Caco-2 (cell line): Measurements from ENCODE around the gene EPB41L4A. TPM values are rescaled to one million over a fixed set of nuclear protein-coding genes. Genes with fewer than 3 reads are reported as not detected.

ENCODE experiments used
- BruUV-seq: library from RNA; stranded (reverse); fragments of 400-500 nt; replicated peaks from 2 replicates; lab custom pipeline; 2021; lab: Mats Ljungman, UMichigan
- CTCF ChIA-PET: fragments of 300-600 bp; sonication (Branson Sonifier 250); formaldehyde crosslinking; loops from one replicate; lab custom pipeline; 2022; ENCODE audit warnings: antibody characterized with exemption; lab: Charles Lee
- POLR2A ChIA-PET: fragments of 300-600 bp; sonication (Branson Sonifier 250); formaldehyde crosslinking; loops from one replicate; lab custom pipeline; 2022; ENCODE audit warnings: antibody characterized with exemption; lab: Charles Lee
- DNase-seq, 2 experiments: peaks; one replicate each; pipeline versions ENCODE4 v3.0.0 to v3.0.0-alpha.2; 2020 to 2022
- H3K27me3 ChIP-seq: replicated peaks from 2 replicates; pipeline ENCODE4 v1.6.0; 2011; ENCODE audit warnings: low read length; ENCODE audit not compliant: control insufficient read depth, insufficient read depth
- H3K36me3 ChIP-seq: 2 replicates; pipeline ENCODE4 v1.5.1; 2011; ENCODE audit warnings: low read length; ENCODE audit not compliant: control insufficient read depth, insufficient read depth
- H3K4me1 ChIP-seq: fragments of 250-450 bp; sonication (Bioruptor Pico); 2 replicates; pipeline ENCODE4 v1.5.1; 2020; ENCODE audit warnings: mild to moderate bottlenecking
- H3K4me3 ChIP-seq: 2 replicates; pipeline ENCODE4 v1.5.1; 2011; ENCODE audit warnings: low read depth, mild to moderate bottlenecking, control low read depth, low read length
- H3K9me3 ChIP-seq: fragments of 250-450 bp; sonication (Bioruptor Pico); 2 replicates; pipeline ENCODE4 v1.5.1; 2020; ENCODE audit warnings: mild to moderate bottlenecking, moderate library complexity
- H3K27ac Mint-ChIP-seq: one replicate; pipeline ENCODE4 v1.8.0; 2022; ENCODE audit warnings: mixed read lengths; ENCODE audit not compliant: unreplicated experiment
- H3K27me3 Mint-ChIP-seq: one replicate; pipeline ENCODE4 v1.8.0; 2022; ENCODE audit warnings: mixed read lengths; ENCODE audit not compliant: insufficient read depth, unreplicated experiment
- H3K36me3 Mint-ChIP-seq: one replicate; pipeline ENCODE4 v1.8.0; 2022; ENCODE audit warnings: mild to moderate bottlenecking, mixed read lengths; ENCODE audit not compliant: insufficient read depth, unreplicated experiment
- H3K4me1 Mint-ChIP-seq: one replicate; pipeline ENCODE4 v1.8.0; 2022; ENCODE audit warnings: low read depth, mixed read lengths; ENCODE audit not compliant: unreplicated experiment
- H3K4me3 Mint-ChIP-seq: one replicate; pipeline ENCODE4 v1.8.0; 2022; ENCODE audit warnings: mild to moderate bottlenecking, moderate library complexity, mixed read lengths; ENCODE audit not compliant: unreplicated experiment
- H3K9me3 Mint-ChIP-seq: one replicate; pipeline ENCODE4 v1.8.0; 2022; ENCODE audit warnings: mixed read lengths; ENCODE audit not compliant: unreplicated experiment
- CTCF ChIP-seq, 2 experiments: fragments of 200-600 bp in 1 of 2; IDR thresholded peaks; 1 replicate in 1 of 2; 2 replicates in 1 of 2; pipeline versions ENCODE4 v1.5.1 to v1.8.0; 2011 to 2022; ENCODE audit warnings: antibody characterized with exemption in 1 of 2, control low read depth in 1 of 2, inconsistent platforms in 1 of 2, low read depth in 1 of 2, low read length in 1 of 2, mild to moderate bottlenecking in 1 of 2, moderate library complexity in 1 of 2; ENCODE audit not compliant: insufficient read depth in 1 of 2, severe bottlenecking in 1 of 2, unreplicated experiment in 1 of 2
- intact Hi-C: fragments of 100-400 bp; cut with micrococcal nuclease; formaldehyde crosslinking; loops from one replicate; pipeline ENCODE4 v1.10.0; 2022; ENCODE audit not compliant: unreplicated experiment
- total RNA-seq: library from RNA; stranded (reverse); gene quantifications from 2 replicates; pipeline ENCODE4 v1.2.3, GENCODE V29; 2022

Gene EPB41L4A
- total RNA-seq, 1 experiment from 2014 or later, result 1.4 TPM

GRCh38 chr5:112264666-112265065 lies 154.4 kb downstream of the EPB41L4A start:
- BruUV-seq, result no TSS peak
- H3K27me3 Mint-ChIP-seq, result peaks cover 21% of the 10 kb centered on the region
- no peak for DNase-seq
- Histone ChIP-seq H3K4me1 (no peaks in the 10 kb centered on the region), H3K27me3 (0 out of 2 replicates have a peak, but pooled peaks cover 2% of the 10 kb centered on the region), H3K9me3 (no peaks in the 10 kb centered on the region), H3K4me3 (no peak overlapping the region), H3K36me3 (no peaks in the 10 kb centered on the region)
- ChIA-PET CTCF (no interaction called here), POLR2A (no interaction called here)
- no peak overlapping the region for H3K27ac Mint-ChIP-seq
- no peaks in the 10 kb centered on the region for H3K4me1 Mint-ChIP-seq
- no peak overlapping the region for H3K4me3 Mint-ChIP-seq
- no peaks in the 10 kb centered on the region for H3K36me3 Mint-ChIP-seq
- intact Hi-C loops, result no loop called here
- H3K9me3 Mint-ChIP-seq, result no peaks in the 10 kb centered on the region
- no peak for TF ChIP-seq CTCF (IDR thresholded peaks at IDR 0.05; ENCODE audit: insufficient read depth in 1 of 2, low read depth in 1 of 2, low read length in 1 of 2, severe bottlenecking in 1 of 2, unreplicated experiment in 1 of 2)

- Mint-ChIP-seq H3K4me1 (no peaks in the 10 kb centered on the region), H3K27ac (no peak overlapping the region), H3K4me3 (no peak overlapping the region), H3K27me3 (peaks cover 24% of the 10 kb centered on the region), H3K36me3 (no peaks in the 10 kb centered on the region), H3K9me3 (no peaks in the 10 kb centered on the region)
- Histone ChIP-seq H3K4me3 (no peak overlapping the region), H3K27me3 (0 out of 2 replicates have a peak, but pooled peaks cover 2% of the 10 kb centered on the region), H3K4me1 (no peaks in the 10 kb centered on the region), H3K36me3 (no peaks in the 10 kb centered on the region), H3K9me3 (no peaks in the 10 kb centered on the region)
- DNase-seq, result no peak
- CTCF ChIA-PET, result no interaction called here
- intact Hi-C loops, result no loop called here
- POLR2A ChIA-PET, result no interaction called here
- BruUV-seq, result no TSS peak
- TF ChIP-seq CTCF (IDR thresholded peaks at IDR 0.05; ENCODE audit: insufficient read depth in 1 of 2, low read depth in 1 of 2, low read length in 1 of 2, severe bottlenecking in 1 of 2, unreplicated experiment in 1 of 2), result no peak
Observed at GRCh38 chr5:112264151-112264550, 154.9 kb downstream of the EPB41L4A start.

- Histone ChIP-seq H3K9me3 (no peaks in the 10 kb centered on the region), H3K4me3 (no peak overlapping the region), H3K4me1 (no peaks in the 10 kb centered on the region), H3K36me3 (no peaks in the 10 kb centered on the region), H3K27me3 (0 out of 2 replicates have a peak, but pooled peaks cover 2% of the 10 kb centered on the region)
- H3K9me3 Mint-ChIP-seq, result no peaks in the 10 kb centered on the region
- H3K36me3 Mint-ChIP-seq, result no peaks in the 10 kb centered on the region
- H3K4me1 Mint-ChIP-seq, result no peaks in the 10 kb centered on the region
- peaks cover 23% of the 10 kb centered on the region for H3K27me3 Mint-ChIP-seq
- H3K27ac Mint-ChIP-seq, result no peak overlapping the region
- no peak for TF ChIP-seq CTCF (IDR thresholded peaks at IDR 0.05; ENCODE audit: insufficient read depth in 1 of 2, low read depth in 1 of 2, low read length in 1 of 2, severe bottlenecking in 1 of 2, unreplicated experiment in 1 of 2)
- POLR2A ChIA-PET, result no interaction called here
- CTCF ChIA-PET, result no interaction called here
- no TSS peak for BruUV-seq
- DNase-seq, result no peak
- intact Hi-C loops, result no loop called here
- no peak overlapping the region for H3K4me3 Mint-ChIP-seq
Observed at GRCh38 chr5:112263469-112263868, 155.6 kb downstream of the EPB41L4A start.
